GM21381 (cell line): Measurements from ENCODE around the gene KLRG1.

Experiments
- ATAC-seq: cut with Tn5 transposase; IDR thresholded peaks from one replicate; pipeline ENCODE4 v1.9.1; 2021; ENCODE audit warnings: mild to moderate bottlenecking, moderate library complexity; ENCODE audit not compliant: unreplicated experiment

KLRG1 gene

DNA sequence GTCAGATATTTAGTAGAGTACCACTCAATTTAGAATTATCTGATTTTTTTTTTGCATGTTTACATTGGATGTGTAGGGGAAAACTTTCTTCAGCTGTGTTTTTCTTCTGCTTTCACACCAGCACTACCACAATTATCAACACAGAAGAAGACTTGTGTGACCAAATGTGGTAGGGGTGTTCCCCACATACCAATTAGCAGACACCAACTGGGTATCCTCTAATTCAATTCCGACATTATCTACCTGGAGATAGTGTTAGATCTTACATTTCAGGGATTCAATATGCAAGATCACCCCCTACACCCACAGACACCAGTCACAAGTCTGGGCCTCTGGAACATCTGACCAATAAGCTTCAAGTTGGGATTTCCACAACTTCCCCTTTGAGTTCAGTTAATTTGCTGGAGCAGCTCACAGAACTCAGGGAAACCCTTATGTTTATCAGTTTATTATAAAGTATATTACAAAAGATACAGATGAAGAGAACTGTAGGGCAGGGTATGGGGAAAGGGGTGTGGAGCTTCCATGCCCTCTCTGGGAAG is 4.1 kb upstream of the KLRG1 start:
- no peak for ATAC-seq

DNA sequence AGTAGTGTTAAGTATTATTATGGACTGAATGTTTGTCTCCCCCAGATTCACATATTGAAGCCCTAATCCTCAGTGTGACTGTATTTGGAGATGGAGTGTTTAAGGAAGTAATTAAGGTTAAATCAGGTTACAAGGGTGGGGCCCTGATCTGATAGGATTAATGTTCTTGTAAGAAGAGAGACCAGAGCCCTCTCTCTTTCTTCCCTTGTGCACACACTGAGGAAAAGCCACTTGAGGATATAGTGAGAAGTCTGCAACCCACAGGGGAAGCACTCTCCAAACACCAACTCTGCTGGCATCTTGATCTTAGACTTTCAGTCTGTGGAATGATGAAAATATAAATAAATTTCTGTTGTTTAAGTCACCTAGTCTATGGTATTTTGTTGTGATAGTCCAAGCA is 2.2 kb upstream of the KLRG1 start:
- ATAC-seq = no peak

DNA sequence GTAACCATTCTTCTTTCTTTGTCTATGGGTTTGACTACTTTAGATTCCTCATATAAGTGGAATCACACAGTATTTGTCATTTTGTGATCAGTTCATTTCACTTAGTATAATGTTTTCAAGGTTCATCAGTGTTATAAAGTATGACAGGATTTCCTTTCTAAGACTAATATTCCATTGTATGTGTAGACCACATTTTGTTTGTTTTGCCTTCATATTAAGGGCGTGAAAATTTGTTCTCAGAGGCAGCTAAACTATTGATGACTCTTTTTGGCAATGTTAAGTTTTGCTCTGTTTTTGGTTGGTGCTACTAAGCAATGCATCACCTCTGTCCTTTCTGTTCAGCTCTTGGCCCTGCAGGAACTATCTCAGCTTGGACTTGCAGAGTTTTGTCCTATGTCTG is 1.7 kb upstream of the KLRG1 start:
- no peak for ATAC-seq

DNA sequence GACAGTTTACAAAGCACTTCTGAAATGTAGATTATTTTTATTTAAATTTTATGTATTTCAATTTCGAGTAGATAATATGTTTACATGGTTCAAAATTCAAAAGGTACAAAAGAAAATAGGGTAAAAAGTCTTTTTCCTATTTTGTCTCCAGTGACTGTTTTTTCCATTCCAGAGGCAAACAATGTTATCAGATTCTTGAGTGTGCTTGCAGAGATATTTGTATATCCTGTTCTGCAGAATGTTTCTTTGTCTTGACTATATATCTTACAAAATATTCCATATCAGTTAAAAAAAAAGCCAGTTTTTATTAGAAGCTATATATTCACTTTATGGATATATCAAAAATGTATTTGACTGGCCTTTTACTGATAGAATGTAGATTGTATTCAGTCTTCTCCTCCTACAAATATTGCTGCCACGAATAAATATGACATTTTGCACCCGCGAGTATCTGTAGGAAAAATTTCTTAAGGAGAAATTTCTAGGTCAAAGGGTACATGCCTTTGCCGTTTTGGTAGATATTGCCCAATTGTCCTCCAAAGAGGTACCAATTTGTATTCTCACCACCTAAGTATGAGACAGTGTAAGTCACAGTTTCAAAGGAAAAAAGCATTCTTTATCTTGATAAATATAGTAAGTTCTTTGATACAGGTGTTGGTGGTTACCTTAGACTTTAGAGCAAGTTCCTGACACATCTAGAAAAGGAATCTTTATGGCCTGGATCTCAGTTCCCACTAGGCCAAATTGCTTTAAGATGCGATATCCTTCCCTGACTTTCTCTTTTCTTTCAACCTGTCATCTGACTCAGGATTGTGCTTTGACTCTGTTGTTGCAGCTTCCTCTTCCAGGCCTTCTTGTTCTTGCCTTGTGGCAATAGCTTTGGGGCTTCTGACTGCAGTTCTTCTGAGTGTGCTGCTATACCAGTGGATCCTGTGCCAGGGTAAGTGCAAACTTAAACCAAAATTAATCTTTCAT is 2.3 kb downstream of the KLRG1 start:
- ATAC-seq = no peak

DNA sequence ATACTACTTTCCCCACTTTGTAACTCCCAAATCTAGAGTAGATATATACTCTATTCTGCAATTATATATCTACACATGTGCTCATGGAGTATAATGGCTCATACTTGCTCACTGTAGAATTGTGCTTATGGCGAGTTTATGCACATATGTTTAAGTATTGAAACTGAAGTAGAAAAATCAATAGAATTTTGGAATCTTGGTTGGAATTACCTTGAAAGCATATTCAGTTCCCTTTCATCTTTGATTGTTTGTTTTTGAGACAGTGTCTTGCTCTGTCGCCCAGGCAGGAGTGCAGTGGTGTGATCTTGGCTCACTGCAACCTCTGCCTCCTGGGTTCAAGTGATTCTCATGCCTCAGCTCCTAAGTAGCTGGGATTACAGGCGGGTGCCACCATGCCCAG is 4.5 kb downstream of the KLRG1 start:
- no peak for ATAC-seq

DNA sequence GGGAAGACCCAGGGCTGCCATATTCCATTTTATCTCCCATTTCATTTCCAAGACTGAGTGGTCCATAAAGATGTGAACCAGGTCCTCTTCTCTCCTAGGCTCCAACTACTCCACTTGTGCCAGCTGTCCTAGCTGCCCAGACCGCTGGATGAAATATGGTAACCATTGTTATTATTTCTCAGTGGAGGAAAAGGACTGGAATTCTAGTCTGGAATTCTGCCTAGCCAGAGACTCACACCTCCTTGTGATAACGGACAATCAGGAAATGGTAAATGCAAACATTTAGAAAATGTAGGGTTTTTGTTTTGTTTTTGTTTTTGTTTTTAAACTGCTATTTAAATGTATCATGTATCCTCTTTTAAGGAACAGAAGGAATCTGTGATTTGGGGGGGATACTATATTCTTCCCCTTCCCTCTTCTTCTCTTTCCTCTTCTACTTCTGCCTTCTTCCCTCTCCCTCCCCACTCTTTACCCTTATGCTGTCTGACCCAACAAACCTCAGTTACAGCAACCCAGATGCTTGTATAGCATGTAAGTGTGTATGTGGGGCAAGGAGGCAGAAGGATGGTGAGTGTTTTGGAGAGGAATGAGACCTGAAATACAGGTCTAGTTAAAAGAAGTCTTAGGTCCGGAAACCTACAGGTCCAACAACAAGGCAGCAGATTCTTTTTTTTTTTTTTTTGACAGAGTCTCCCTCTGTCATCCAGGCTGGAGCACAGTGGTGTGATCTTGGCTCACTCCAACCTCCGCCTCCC is 5.9 kb downstream of the KLRG1 start:
- no peak for ATAC-seq

DNA sequence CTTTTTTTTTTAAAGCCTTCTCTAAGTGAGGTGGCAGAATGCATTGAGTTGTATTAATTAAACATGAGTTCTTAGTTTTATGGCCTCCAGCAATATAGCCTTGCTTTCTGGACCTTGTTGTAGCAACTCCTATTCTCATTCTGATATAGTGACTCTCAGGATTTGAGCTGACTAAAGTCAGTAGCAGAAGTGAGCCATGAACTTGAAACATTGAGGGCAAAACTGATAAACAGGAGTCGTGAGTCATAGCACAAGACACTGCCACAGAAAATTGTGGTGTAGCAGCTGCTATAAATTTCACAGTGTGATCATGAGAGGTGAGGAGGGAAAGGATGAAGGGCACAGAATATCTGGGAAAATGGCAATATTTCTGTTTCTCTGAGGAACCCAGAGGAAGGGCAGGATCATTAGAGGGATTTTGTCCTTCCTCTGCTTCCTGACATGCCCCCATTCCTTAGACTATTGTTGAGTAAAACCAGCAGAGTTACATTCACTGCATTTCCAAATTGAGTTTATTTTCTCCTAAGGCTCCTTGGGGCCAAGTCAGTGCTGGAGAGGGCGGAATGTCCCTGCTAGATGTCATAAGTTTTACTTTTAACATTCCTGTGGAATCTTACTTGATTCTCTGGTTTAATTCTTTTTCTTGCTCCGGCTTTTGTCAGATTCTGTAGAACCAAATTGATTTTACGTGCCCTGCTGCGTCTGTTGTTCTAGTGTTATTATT is 7.5 kb downstream of the KLRG1 start:
- peak; percentile 96 for ATAC-seq

DNA sequence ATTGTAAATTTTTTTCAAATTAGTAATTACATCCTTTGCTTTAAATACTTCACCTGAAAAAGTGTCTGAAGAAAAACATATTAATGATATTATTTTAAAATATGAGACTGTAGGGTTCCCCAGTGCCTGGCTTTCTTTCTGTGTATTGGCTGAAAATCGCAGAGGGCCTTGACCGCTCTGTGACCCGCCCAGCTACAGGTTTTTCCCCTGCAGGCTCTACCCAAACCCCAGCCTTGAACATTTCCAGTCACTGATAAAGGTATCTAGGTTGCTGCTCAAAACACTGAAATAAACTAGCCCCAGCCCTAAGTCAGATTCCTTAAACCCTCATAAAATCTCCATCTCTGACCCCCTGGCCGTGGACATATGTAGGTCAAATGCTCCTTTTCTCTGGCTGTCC is 11.9 kb downstream of the KLRG1 start:
- ATAC-seq = no peak

DNA sequence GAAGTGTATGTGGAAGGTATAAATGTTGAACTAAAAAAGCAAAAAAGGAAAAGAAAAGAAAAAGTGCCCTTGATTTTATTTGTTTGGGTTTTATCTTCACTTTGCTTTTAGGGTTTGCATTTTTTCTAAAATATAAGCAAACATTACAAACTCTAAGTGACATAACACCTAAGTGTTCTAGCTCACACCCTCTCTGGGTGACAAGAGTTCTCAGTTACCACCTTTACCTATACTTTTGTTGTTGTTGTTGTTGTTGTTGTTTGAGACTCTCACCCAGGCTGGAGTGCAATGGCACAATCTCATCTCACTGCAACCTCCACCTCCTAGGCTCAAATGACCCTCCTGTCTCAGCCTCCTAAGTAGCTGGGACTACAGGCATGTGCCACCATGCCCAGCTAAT is 13.0 kb downstream of the KLRG1 start:
- ATAC-seq = no peak

DNA sequence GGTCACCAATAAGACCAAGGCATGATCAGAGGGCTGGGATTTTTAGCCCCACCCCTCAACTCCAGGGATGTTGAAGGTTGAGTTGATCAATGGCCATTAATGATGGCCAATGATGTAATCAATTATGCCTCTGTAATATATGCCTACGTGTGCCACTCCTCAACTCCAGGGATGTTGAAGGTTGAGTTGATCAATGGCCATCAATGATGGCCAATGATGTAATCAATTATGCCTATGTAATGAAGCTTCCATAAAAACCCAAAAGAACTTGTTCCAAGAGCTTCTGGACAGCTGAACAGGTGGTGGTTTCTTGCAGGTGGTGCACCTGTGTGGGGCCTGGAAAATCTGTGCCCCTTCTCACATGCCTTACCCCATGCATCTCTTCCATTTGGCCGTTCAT is 33.2 kb downstream of the KLRG1 start:
- no peak for ATAC-seq

DNA sequence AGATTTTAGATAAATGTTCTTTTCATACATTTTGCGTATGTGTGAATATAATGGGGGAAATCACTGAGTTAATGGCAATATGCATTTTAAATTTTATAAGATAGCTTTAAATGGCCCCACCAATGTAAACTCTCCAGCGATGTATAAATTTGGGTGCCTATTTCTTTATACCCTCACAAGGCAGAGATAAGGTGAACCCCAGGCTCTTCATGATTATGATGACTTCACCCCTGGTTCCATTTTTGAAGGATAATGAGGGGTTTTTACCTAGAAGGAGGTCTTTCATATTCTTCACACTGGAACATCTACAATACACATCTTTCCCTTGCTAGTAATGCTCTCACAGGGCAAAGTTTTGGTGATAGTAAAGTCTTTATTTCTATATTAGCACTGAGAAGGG is 35.2 kb downstream of the KLRG1 start:
- ATAC-seq = no peak

DNA sequence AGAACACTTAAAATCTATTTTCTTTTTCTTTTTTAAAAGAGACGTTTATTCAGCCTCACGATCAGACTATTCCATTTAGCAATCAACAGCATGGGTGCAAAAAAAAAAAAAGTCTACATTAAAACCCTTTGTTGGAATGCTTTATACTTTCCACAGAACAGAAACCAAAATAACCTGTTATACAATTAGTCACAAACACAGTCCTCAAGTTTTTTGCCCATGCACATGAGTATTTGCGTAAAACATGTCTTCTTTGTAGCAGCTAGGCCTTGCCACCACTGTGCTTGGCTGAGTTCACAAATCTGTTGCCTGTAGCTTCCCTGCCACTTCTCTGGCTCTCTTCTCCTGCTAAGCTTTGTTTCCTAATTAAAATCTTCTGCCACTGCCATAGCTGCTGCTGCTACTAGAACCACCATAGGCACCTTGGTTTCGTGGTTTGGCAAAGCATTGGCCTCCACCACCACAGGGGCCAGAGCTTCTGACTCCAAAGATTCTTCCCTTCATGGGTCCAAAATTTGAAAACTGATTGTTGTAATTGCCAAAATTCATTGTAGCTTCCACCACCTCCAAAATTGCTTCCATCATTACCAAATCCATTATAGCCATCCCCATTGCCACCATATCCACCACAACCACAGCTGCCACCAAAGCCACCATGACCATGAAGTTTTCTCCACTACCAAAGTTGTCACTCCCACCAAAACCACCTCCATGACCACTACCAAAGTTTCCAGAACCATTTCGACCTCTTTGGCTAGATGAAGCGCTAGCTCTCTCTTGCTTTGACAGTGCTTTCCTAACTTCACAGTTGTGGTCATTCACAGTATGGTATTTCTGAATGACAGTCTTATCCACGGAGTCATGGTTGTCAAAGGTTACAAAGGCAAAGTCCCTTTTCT is 38.1 kb downstream of the KLRG1 start:
- ATAC-seq = no peak

DNA sequence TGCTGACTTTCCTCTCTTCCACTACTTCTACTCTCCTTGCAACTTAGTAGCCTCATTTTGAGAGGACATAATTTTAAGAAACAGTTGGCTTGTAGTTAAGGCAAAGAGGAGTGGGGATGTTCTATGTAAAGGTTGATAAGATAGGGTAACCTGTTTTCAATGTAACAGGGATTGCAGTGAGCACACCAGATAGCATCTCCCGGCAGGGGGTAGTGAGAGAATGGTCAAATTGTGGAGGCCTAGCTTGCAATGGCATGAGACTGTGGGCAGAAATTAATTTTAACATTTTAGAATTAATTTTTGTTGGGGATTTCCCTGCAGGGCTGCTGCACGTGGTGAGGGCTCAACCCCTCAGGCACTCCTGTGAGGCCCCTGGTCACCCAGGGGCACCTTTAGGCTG is 41.4 kb downstream of the KLRG1 start:
- no peak for ATAC-seq

DNA sequence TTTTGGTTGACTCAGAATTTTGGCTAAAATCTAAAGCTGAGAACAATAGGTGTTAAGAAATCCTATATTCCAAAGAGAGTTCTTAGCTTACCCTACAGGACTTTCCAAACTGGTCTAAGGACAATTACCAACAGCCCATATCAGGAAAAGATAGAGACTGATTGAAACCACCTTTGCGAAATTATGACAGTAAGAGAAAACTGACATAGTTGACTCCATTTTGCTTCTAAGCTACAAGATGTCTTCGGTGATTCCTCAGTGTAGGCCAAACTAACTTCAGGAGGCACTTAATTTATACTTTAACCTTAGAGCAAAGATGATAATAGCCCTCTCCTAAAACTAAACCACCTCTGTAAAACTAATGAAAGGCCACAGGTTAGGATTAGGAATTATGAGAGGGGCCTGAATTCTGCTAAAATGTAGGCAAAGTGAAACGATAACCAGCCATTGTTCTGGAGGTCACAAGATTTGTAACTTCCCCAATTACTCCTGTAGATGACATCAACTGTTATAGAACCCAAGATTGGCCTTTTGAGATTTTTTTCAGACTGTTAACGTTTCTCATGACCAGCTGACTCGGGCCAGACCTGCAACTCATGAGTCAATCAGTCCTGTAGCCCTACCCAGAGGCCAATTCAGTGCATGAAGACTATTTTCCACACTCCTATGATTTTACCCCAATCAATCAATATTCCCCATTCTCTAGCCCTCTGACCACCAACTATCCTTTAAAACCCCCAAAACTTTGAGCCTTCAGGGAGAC is 43.0 kb downstream of the KLRG1 start:
- no peak for ATAC-seq

DNA sequence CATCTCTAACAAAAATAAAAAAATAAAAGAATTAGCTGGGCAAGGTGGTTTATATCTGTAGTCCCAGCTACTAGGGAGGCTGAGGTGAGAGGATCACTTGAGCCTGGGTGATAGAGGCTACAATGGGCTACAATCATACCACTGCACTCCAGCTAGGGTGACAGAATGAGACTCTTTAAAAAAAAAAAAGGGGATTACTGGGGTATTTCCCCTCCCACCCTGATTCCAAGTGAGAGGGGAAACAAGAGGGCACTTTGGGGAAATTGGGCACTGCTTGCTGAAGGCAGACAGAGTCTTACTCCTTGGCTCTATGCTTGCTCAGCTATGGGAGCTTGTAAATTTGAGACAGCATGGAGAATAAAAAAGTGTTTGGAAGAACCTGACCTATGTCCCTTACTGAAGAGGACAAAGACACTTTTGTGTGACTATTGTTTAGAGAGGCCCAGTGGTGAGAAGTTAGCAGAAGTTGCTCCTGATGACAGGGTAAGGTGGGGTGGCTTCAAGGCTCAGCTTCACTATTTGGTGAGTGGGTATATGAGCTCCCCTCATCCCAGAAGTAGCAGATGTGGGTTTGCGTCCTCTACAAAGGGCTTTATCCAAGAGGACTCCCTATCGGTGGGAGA is 44.0 kb downstream of the KLRG1 start:
- no peak for ATAC-seq

DNA sequence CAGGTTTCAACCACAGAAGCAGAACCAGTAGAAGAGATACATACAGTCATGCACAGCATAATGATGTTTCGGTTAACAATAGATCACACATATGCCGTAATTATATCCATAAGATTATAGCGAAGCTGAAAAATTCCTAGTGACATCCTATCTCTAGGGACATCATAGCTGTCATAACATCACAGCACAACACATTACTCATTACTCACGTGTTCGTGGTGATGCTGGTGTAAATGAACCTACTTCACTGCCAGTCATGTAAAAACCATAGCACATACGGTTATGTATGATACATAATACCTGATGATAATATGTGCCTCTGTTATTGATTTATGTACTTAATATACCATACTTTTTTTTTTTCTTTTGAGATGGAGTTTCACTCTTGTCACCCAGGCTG is 44.7 kb downstream of the KLRG1 start:
- ATAC-seq = no peak

DNA sequence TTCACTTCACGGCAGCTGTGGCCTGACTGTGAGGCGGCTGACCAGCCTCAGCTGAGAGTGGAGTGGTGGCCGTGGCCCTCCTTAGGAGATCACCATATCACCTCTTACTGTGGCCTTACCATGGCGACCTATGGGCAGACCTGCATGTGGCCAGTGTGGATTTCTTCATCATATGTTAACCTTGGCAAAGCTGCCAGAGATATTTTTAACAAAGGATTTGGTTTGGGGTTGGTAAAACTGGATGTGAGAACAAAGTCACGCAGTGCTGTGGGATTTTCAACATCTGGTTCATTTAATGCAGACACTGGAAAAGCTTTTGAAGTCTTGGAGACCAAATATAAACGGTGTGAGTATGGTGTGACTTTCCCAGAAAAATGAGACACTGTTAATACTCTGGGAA is 46.9 kb downstream of the KLRG1 start:
- ATAC-seq = no peak

DNA sequence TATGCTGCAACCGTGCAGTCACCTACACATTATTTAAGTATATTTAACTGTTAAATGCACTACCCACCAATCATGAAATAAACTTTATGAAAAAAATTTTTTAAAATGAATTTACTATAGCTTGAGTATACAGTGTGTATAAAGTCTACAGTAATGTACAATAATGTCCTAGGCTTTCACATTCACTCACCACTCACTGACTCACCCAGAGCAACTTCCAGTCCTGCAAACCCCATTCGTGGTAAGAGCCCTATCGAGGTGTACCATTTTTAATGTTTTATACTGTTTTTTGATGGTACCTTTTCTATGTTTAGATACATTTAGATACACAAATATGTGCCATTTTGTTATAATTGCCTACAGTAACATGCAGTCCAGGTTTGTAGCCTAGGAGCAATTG is 48.1 kb downstream of the KLRG1 start:
- no peak for ATAC-seq

DNA sequence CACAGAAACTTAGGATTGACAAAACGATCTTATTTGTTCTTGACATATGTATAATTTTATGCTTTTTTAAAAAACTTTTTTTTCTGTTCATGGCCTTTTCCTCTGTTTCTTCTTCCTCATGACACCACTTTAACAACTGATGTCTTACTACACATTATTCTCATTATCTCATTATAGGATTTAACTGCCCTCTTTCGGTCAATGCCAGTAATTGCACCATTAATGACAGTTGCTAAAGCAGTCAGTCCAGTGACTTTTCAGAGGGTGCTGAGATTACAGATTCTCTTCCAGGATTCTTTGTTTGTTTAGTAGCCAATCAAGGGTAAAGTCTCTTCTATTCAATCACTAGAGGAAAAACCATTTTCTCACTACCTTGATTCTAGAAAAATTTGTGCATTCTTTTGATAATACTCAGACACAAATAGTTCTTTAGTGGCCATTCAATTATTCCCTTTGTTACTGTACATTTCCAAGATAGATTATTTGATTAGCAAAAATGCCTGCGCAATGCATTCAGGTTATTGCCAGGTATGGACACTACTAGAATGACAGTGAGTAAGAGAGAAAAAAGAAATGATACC is 50.1 kb downstream of the KLRG1 start:
- ATAC-seq = no peak
